Ammon's horn (tissue), 1 donor: Measurements from ENCODE around the gene CAPN11.
"Not testable (repeated sequence)": the region's sequence is repeated elsewhere in the genome, so short reads cannot be mapped to it uniquely, and the experiment has no call there.

Experiments
- DNase-seq: peaks from one replicate; pipeline ENCODE4 v3.0.0-alpha.2; 2016; ENCODE audit warnings: low spot score

CAPN11 gene

DNA sequence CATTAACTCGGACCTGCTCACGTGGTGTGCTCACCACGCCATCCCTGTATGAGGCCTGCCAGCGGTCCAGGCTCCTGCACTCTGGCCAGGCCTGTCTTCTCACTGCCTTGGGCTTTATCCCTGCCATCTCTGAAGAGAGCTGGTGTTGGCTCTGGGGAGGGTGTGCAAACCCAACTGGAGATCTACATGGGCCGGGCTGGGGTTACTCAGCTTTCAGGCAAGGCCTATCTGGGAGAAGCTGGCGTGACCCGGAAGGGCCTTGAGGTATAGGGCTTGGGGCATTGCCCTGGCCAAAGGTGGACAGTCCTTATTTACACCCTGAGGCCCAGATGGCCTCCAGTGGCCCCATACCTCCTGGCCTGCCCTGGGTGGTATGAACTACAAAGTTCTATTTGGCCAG is 69.8 kb downstream of the CAPN11 start:
- DNase-seq = no peak

DNA sequence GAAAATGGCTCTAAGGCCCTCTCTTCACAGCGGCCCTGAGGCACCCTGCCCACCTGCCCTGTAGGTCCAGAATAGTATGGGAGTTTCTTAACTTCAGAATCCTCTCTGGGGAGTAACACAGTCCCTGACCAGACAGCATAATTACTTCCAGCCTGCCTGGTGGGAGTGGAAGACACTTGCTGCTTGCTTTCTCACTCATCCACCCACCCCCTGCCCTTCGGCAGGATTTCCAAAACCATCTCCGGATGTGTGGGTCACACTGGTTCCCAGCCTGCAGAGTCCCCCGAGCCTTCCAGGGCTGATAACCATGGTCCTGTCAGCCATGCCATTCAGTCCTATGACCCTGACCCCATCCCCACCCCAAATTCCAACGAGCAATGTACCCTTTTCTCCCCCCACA is 70.2 kb downstream of the CAPN11 start:
- DNase-seq = no peak

DNA sequence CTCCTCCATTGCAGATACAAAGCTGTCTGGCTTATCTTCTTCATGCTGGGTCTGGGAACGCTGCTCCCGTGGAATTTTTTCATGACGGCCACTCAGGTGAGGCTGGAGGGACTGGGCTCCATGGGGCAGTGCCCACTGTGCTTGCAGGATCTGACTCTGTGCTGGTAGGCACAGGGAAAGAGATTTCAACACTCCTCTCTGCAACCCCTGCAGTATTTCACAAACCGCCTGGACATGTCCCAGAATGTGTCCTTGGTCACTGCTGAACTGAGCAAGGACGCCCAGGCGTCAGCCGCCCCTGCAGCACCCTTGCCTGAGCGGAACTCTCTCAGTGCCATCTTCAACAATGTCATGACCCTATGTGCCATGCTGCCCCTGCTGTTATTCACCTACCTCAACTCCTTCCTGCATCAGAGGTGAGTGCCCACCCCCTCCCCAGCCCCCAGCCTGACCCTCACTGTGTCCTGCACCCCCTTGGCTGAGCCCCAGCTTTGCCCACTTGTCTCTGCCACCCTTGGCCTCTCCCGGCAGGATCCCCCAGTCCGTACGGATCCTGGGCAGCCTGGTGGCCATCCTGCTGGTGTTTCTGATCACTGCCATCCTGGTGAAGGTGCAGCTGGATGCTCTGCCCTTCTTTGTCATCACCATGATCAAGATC is 70.9 kb downstream of the CAPN11 start:
- DNase-seq = no peak

DNA sequence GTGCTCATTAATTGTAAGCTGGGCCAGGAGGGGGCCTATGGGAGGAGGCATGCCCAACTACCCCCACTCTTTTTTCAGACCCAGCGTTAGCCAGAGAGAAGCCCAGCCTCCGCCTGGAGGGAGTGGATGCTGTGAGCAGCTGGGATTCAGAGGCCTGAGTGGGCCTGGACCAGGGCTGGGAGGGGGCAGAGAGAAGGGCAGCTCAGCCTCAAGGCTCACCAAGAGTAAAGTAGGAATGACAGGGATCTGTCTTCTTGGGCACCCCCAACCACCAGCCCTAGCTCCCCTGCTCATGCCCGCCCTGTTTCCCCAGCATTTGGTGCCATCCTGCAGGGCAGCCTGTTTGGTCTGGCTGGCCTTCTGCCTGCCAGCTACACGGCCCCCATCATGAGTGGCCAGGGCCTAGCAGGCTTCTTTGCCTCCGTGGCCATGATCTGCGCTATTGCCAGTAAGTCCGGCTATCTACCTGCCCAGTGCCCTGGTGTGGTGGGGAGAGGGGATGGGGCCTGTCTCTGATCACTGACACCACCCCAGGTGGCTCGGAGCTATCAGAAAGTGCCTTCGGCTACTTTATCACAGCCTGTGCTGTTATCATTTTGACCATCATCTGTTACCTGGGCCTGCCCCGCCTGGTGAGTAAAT is 71.5 kb downstream of the CAPN11 start:
- no peak for DNase-seq

DNA sequence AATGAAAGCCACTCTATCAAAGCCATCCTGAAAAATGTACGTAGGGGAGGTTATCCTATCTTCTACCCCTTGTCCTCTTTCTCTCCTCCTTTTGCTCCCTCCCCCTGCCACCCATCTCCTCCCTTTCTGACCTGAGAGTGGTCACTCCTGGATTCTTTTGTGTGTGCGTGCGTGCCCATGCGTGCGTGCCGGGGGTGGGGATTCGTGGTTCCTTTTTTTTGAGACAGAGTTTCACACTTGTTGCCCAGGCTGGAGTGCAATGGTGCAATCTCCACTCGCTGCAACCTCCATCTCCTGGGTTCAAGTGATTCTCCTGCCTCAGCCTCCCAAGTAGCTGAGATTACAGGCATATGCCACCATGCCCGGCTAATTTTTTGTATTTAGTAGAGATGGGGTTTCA is 72.8 kb downstream of the CAPN11 start:
- not testable (repeated sequence) for DNase-seq

DNA sequence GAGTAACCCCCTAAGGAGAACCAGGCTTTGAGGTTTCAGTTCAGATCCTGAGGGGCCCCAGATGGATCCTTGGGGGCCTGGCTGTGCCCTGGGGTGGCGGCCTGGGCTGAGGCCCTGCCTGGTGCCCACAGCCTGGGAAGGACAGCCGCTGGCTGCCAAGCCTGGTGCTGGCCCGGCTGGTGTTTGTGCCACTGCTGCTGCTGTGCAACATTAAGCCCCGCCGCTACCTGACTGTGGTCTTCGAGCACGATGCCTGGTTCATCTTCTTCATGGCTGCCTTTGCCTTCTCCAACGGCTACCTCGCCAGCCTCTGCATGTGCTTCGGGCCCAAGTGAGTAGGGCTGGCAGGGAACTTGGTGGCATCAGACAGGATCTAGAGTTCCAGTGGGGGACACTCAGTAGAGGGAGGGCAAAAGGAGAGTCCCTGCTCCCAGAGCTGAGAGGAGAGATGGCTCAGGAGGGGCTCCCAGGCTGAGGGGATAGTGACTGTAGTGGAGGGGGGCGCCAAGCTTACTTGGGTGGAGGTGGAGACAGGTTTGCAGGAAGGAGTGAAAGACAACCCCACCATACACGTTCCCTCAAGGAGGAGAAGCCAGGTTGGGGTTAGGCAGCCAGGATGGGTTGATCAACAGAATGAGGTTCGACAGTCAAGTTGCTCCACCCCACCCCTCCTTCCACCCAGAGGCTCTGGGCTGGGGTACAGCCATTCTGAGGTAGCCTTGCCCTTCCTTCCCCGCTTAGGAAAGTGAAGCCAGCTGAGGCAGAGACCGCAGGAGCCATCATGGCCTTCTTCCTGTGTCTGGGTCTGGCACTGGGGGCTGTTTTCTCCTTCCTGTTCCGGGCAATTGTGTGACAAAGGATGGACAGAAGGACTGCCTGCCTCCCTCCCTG is 74.3 kb downstream of the CAPN11 start:
- DNase-seq = no peak

DNA sequence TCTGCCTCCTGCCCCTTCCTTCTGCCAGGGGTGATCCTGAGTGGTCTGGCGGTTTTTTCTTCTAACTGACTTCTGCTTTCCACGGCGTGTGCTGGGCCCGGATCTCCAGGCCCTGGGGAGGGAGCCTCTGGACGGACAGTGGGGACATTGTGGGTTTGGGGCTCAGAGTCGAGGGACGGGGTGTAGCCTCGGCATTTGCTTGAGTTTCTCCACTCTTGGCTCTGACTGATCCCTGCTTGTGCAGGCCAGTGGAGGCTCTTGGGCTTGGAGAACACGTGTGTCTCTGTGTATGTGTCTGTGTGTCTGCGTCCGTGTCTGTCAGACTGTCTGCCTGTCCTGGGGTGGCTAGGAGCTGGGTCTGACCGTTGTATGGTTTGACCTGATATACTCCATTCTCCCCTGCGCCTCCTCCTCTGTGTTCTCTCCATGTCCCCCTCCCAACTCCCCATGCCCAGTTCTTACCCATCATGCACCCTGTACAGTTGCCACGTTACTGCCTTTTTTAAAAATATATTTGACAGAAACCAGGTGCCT is 75.0 kb downstream of the CAPN11 start:
- DNase-seq = no peak
